Measurements from ENCODE around the gene SYTL3.

GRCh38 chr6:158680481-158680880 lies 30.6 kb downstream of the SYTL3 start:
- TF ChIP-seq, protein P1, sequence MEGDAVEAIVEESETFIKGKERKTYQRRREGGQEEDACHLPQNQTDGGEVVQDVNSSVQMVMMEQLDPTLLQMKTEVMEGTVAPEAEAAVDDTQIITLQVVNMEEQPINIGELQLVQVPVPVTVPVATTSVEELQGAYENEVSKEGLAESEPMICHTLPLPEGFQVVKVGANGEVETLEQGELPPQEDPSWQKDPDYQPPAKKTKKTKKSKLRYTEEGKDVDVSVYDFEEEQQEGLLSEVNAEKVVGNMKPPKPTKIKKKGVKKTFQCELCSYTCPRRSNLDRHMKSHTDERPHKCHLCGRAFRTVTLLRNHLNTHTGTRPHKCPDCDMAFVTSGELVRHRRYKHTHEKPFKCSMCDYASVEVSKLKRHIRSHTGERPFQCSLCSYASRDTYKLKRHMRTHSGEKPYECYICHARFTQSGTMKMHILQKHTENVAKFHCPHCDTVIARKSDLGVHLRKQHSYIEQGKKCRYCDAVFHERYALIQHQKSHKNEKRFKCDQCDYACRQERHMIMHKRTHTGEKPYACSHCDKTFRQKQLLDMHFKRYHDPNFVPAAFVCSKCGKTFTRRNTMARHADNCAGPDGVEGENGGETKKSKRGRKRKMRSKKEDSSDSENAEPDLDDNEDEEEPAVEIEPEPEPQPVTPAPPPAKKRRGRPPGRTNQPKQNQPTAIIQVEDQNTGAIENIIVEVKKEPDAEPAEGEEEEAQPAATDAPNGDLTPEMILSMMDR (IDR thresholded peaks at IDR 0.05; ENCODE audit: low read depth, low read length, poor library complexity, severe bottlenecking), result no peak
- TF ChIP-seq EZH2phosphoT487 (IDR thresholded peaks at IDR 0.05; ENCODE audit: borderline replicate concordance, low read length), result no peak

Data from DOHH2 (cell line).